Measurements from ENCODE around the gene ZNF606. TPM values are rescaled to one million over a fixed set of nuclear protein-coding genes. Genes with fewer than 3 reads are reported as not detected.

ZNF606 gene
- total RNA-seq, 1 donor from 2014 or later = 32.9 TPM

DNA sequence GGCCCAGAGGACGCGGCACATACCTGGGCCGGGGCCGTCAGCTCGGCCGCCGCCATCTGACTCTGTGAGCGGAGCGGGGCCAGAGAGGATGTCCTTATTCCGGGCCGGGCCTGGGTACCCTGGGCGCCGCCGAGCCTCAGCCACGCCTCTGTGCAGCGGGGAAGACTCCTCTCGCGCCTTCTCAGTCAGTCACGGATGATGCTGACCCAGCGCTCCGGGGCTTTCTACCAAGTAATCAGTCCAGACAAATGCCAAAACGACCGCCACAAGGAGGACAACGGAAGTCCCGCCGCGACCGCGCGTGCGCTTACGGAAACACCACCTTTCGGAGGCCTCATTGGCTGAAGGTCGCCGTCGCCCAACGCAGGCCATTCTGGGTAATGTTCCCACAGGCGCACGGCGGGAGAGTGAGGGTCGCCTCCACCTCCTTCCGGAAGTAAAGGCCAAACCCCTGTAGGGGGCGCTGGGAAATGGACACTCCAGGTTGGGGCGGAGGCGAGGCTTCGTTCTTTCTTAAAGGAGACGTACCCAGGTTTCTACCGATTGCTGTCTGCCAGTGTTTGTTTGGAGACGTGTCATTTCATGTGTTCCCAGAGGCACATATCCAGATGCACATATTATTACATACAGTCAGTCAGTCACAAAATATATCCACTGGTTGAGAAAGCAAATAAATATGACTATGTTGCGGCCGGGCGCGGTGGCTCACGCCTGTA, 55.0 kb downstream of the ZNF606 start, which contains the start of gene ZNF256:
ZNF256 (minus strand) TSS at position 288 of the 716 bp plus-strand sequence; CDS start at position 56, 232 bp downstream.
- POLR2A ChIA-PET = interaction anchor here (0.6 to 1.8 kb wide), 4 partner anchors 11 to 55 kb away, joined by 3 to 6 read pairs (median 4); partner anchors contain the start of genes ZNF418 and ZNF606
- DNase-seq = peak; percentile 83
- no peaks in the 10 kb centered on the region for H3K27me3 Mint-ChIP-seq
- H3K27ac Mint-ChIP-seq = peak within 1 kb of the TSS; percentile 89
- peak; percentile 99 for ATAC-seq (ENCODE audit: low read depth)
- intact Hi-C loops (cut with micrococcal nuclease) = loop anchor here (1.0 to 5.0 kb wide), 12 partner anchors 12 to 460 kb away; partner anchors contain the start of genes ZIK1, ZNF274, ZNF329 and ZNF417
- TF ChIP-seq, protein P1, sequence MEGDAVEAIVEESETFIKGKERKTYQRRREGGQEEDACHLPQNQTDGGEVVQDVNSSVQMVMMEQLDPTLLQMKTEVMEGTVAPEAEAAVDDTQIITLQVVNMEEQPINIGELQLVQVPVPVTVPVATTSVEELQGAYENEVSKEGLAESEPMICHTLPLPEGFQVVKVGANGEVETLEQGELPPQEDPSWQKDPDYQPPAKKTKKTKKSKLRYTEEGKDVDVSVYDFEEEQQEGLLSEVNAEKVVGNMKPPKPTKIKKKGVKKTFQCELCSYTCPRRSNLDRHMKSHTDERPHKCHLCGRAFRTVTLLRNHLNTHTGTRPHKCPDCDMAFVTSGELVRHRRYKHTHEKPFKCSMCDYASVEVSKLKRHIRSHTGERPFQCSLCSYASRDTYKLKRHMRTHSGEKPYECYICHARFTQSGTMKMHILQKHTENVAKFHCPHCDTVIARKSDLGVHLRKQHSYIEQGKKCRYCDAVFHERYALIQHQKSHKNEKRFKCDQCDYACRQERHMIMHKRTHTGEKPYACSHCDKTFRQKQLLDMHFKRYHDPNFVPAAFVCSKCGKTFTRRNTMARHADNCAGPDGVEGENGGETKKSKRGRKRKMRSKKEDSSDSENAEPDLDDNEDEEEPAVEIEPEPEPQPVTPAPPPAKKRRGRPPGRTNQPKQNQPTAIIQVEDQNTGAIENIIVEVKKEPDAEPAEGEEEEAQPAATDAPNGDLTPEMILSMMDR (IDR thresholded peaks at IDR 0.05) = no peak
- peak within 1 kb of the TSS; percentile 96 for H3K4me3 Mint-ChIP-seq
- peaks cover 27% of the 10 kb centered on the region for H3K9me3 Mint-ChIP-seq
- CTCF ChIA-PET = no interaction called here
- H3K36me3 Mint-ChIP-seq (ENCODE audit: low read depth) = peaks cover 33% of the 10 kb centered on the region
- H3K4me1 Mint-ChIP-seq = peaks cover 30% of the 10 kb centered on the region

DNA sequence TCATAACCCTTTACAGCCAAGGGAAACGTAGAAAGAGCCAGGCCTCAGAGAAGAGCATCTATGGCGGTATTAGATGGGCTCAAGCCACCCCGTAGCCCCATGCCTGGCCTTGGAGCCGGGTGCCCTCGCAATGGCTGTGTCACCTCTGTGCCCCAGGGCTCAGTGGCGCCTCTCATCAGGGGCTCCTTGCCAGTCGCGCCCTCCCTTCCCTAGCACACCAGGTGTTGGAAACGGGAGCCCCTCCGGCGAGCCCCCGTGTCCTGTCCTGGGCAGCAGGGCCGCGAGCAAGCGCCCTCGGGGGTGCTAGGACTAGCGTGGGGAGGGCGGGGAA, 55.6 kb downstream of the ZNF606 start:
- ATAC-seq (ENCODE audit: low read depth) = no peak
- no peak for DNase-seq
- no peaks in the 10 kb centered on the region for H3K27me3 Mint-ChIP-seq
- peak overlapping the region; percentile 89 for H3K27ac Mint-ChIP-seq
- TF ChIP-seq, protein P1 (IDR thresholded peaks at IDR 0.05) = no peak
- H3K4me1 Mint-ChIP-seq = peaks cover 30% of the 10 kb centered on the region
- CTCF ChIA-PET = no interaction called here
- H3K4me3 Mint-ChIP-seq = peak overlapping the region; percentile 96
- POLR2A ChIA-PET = interaction anchor here (1.2 to 1.8 kb wide), 2 partner anchors 12 to 56 kb away, joined by 4 to 6 read pairs; partner anchors contain the start of genes ZNF418 and ZNF606
- intact Hi-C loops (cut with micrococcal nuclease) = loop anchor here (1.0 to 5.0 kb wide), 12 partner anchors 12 to 460 kb away; partner anchors contain the start of genes ZIK1, ZNF274, ZNF329 and ZNF417
- H3K9me3 Mint-ChIP-seq = peaks cover 32% of the 10 kb centered on the region
- H3K36me3 Mint-ChIP-seq (ENCODE audit: low read depth) = peaks cover 39% of the 10 kb centered on the region

DNA sequence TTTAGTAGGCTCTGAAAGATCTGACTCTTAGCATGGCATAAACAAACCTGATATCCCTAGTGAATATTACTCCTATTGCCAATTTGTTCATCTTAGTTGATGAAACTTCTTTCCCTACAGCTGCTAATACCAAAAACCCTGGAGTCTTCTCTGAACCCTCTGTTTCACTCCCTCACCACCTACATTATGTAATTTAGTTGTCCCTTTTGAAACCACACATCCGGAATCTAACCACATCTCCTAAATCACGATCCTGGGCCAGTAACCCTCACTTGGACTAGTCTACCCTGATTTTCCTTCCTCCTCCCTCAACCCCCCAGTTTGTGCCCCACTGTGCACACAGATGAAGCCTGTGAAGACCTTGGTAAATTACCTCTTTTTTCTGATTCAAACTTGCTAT, 56.3 kb downstream of the ZNF606 start:
- ChIA-PET POLR2A (interaction anchor here (0.6 to 2.7 kb wide), 3 partner anchors 11 to 171 kb away, joined by 4 to 10 read pairs (median 7); partner anchors contain the start of gene ZNF418), CTCF (no interaction called here)
- DNase-seq = no peak
- Mint-ChIP-seq H3K27ac (peak overlapping the region; percentile 20), H3K9me3 (peaks cover 35% of the 10 kb centered on the region), H3K4me1 (peaks cover 30% of the 10 kb centered on the region), H3K36me3 (ENCODE audit: low read depth) (peaks cover 46% of the 10 kb centered on the region), H3K4me3 (peak overlapping the region; percentile 96), H3K27me3 (no peaks in the 10 kb centered on the region)
- intact Hi-C loops (cut with micrococcal nuclease) = loop anchor here (5.0 kb wide), 3 partner anchors 59 to 459 kb away; partner anchors contain the start of genes ZIK1, ZNF419 and ZNF814
- ATAC-seq (ENCODE audit: low read depth) = no peak
- TF ChIP-seq, protein P1 (IDR thresholded peaks at IDR 0.05) = no peak

DNA sequence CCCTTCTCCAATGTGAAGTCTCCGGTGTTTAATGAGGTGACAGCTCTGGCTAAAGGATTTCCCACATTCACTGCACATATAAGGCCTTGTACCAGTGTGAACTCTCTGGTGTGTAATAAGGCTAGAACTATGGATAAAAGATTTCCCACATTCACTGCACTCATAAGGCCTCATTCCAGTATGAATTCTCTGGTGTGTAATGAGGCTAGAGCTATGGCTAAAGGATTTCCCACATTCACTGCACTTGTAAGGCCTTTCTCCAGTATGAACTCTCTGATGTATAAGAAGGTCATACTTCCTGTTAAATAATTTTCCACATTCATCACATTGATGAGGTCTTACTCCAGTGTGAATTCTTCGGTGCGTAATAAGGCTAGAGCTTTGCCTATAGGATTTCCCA, 61.0 kb downstream of the ZNF606 start:
- Mint-ChIP-seq H3K27me3 (no peaks in the 10 kb centered on the region), H3K4me3 (no peak overlapping the region), H3K9me3 (peaks cover 45% of the 10 kb centered on the region), H3K4me1 (peaks cover 21% of the 10 kb centered on the region), H3K36me3 (ENCODE audit: low read depth) (peaks cover 72% of the 10 kb centered on the region), H3K27ac (no peak overlapping the region)
- CTCF ChIA-PET = no interaction called here
- POLR2A ChIA-PET = no interaction called here
- intact Hi-C loops (cut with micrococcal nuclease) = no loop called here
- ATAC-seq (ENCODE audit: low read depth) (no peak), DNase-seq (no peak)
- TF ChIP-seq, protein P1 (IDR thresholded peaks at IDR 0.05) = no peak

DNA sequence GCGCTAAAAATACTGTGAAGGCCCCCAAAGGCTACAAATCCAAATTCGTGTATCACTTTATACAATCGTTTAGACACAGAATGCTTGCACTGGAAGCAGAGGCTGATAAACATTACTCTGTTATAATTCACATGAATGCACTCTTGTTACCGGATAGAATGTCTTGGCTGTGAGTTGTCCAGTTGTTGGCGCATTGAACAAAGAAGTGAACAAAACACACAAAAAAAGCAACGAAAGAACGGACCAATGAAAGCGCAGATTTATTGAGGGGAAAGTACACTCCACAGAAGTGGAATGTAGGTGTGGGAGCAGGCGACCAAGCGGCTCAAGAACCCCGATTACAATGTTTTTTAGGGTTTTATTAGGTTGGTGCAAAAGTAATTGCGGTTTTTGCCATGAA, 66.9 kb downstream of the ZNF606 start:
- H3K27me3 Mint-ChIP-seq = no peaks in the 10 kb centered on the region
- ChIA-PET CTCF (no interaction called here), POLR2A (interaction anchor here (0.6 to 1.4 kb wide), 12 partner anchors 9 to 1813 kb away, joined by 3 to 12 read pairs (median 4); partner anchors contain the start of genes ZNF154, ZNF274, ZNF417 and ZNF606)
- intact Hi-C loops (cut with micrococcal nuclease) = loop anchor here (1.0 kb wide), 3 partner anchors 12 to 321 kb away; partner anchors contain the start of genes ZNF134, ZNF256 and ZNF814
- no peak overlapping the region for H3K27ac Mint-ChIP-seq
- peaks cover 22% of the 10 kb centered on the region for H3K9me3 Mint-ChIP-seq
- TF ChIP-seq, protein P1 (IDR thresholded peaks at IDR 0.05) = no peak
- H3K4me3 Mint-ChIP-seq = no peak overlapping the region
- no peak for DNase-seq
- no peak for ATAC-seq (ENCODE audit: low read depth)
- peaks cover 16% of the 10 kb centered on the region for H3K4me1 Mint-ChIP-seq
- H3K36me3 Mint-ChIP-seq (ENCODE audit: low read depth) = peaks cover 58% of the 10 kb centered on the region
